ENCODE results near the gene TTLL9.

The TTLL9 gene

GRCh38 chr20:31943052-31943471, 72.6 kb downstream of the TTLL9 start:
- Histone ChIP-seq H3K36me3 (ENCODE audit: insufficient read depth) (peaks cover 8% of the 10 kb centered on the region; the same call in 1 of the 2 replicates), H3K4me2 (no peak overlapping the region), H3K27ac (no peak overlapping the region), H3K9ac (no peak overlapping the region), H3K4me1 (ENCODE audit: low read depth, poor library complexity, severe bottlenecking) (no peaks in the 10 kb centered on the region), H3K79me2 (ENCODE audit: insufficient read depth, low read depth) (no peaks in the 10 kb centered on the region), H3K4me3 (IDR thresholded peaks at IDR 0.05; ENCODE audit: insufficient read depth, low read depth, low read length) (no peak overlapping the region), H4K20me1 (ENCODE audit: insufficient read depth) (no peaks in the 10 kb centered on the region), H3K27me3 (ENCODE audit: insufficient read depth, low read depth) (no peaks in the 10 kb centered on the region), H2AFZ (ENCODE audit: low read depth) (no peak overlapping the region)
- TF ChIP-seq CTCF (conservative IDR thresholded peaks at IDR 0.05; ENCODE audit: low read depth, low read length): no peak

- H3K4me2 ChIP-seq: no peak overlapping the region
- TF ChIP-seq CTCF (conservative IDR thresholded peaks at IDR 0.05; ENCODE audit: low read depth, low read length): no peak
- no peak overlapping the region for H2AFZ ChIP-seq (ENCODE audit: low read depth)
- no peaks in the 10 kb centered on the region for H4K20me1 ChIP-seq (ENCODE audit: insufficient read depth)
- peaks cover 21% of the 10 kb centered on the region; the same call in 1 of the 2 replicates for H3K36me3 ChIP-seq (ENCODE audit: insufficient read depth)
- no peak overlapping the region for H3K27ac ChIP-seq
- H3K9ac ChIP-seq: no peak overlapping the region
- H3K4me3 ChIP-seq (IDR thresholded peaks at IDR 0.05; ENCODE audit: insufficient read depth, low read depth, low read length): no peak overlapping the region
- H3K4me1 ChIP-seq (ENCODE audit: low read depth, poor library complexity, severe bottlenecking): no peaks in the 10 kb centered on the region
- no peaks in the 10 kb centered on the region for H3K27me3 ChIP-seq (ENCODE audit: insufficient read depth, low read depth)
- H3K79me2 ChIP-seq (ENCODE audit: insufficient read depth, low read depth): peaks cover 7% of the 10 kb centered on the region
Observed at GRCh38 chr20:31945319-31945718, 74.9 kb downstream of the TTLL9 start.

- H3K36me3 ChIP-seq (ENCODE audit: insufficient read depth): peaks cover 21% of the 10 kb centered on the region; the same call in 1 of the 2 replicates
- H3K9ac ChIP-seq: no peak overlapping the region
- no peaks in the 10 kb centered on the region for H4K20me1 ChIP-seq (ENCODE audit: insufficient read depth)
Observed at GRCh38 chr20:31945785-31946184, 75.4 kb downstream of the TTLL9 start.

GRCh38 chr20:31948008-31948407, 77.6 kb downstream of the TTLL9 start:
- Histone ChIP-seq H4K20me1 (ENCODE audit: insufficient read depth) (no peaks in the 10 kb centered on the region), H3K36me3 (ENCODE audit: insufficient read depth) (peaks cover 21% of the 10 kb centered on the region; the same call in 1 of the 2 replicates), H3K27ac (no peak overlapping the region), H2AFZ (ENCODE audit: low read depth) (no peak overlapping the region), H3K27me3 (ENCODE audit: insufficient read depth, low read depth) (no peaks in the 10 kb centered on the region), H3K79me2 (ENCODE audit: insufficient read depth, low read depth) (peaks cover 21% of the 10 kb centered on the region), H3K4me1 (ENCODE audit: low read depth, poor library complexity, severe bottlenecking) (peaks cover 6% of the 10 kb centered on the region), H3K4me2 (no peak overlapping the region), H3K4me3 (IDR thresholded peaks at IDR 0.05; ENCODE audit: insufficient read depth, low read depth, low read length) (no peak overlapping the region), H3K9ac (no peak overlapping the region)
- no peak for TF ChIP-seq CTCF (conservative IDR thresholded peaks at IDR 0.05; ENCODE audit: low read depth, low read length)

More at GRCh38 chr20:31945785-31946184, 75.4 kb downstream of the TTLL9 start:
- no peak overlapping the region for H3K4me2 ChIP-seq
- H3K4me1 ChIP-seq (ENCODE audit: low read depth, poor library complexity, severe bottlenecking): peaks cover 5% of the 10 kb centered on the region
- H3K4me3 ChIP-seq (IDR thresholded peaks at IDR 0.05; ENCODE audit: insufficient read depth, low read depth, low read length): no peak overlapping the region
- peaks cover 11% of the 10 kb centered on the region for H3K79me2 ChIP-seq (ENCODE audit: insufficient read depth, low read depth)
- H3K27me3 ChIP-seq (ENCODE audit: insufficient read depth, low read depth): no peaks in the 10 kb centered on the region
- no peak for TF ChIP-seq CTCF (conservative IDR thresholded peaks at IDR 0.05; ENCODE audit: low read depth, low read length)
- H3K27ac ChIP-seq: no peak overlapping the region
- H2AFZ ChIP-seq (ENCODE audit: low read depth): no peak overlapping the region

Data from KMS-11 (cell line).